ENCODE measurements around the gene UPK3A.
"Not testable (repeated sequence)": the region's sequence is repeated elsewhere in the genome, so short reads cannot be mapped to it uniquely, and the experiment has no call there.

Gene UPK3A

DNA sequence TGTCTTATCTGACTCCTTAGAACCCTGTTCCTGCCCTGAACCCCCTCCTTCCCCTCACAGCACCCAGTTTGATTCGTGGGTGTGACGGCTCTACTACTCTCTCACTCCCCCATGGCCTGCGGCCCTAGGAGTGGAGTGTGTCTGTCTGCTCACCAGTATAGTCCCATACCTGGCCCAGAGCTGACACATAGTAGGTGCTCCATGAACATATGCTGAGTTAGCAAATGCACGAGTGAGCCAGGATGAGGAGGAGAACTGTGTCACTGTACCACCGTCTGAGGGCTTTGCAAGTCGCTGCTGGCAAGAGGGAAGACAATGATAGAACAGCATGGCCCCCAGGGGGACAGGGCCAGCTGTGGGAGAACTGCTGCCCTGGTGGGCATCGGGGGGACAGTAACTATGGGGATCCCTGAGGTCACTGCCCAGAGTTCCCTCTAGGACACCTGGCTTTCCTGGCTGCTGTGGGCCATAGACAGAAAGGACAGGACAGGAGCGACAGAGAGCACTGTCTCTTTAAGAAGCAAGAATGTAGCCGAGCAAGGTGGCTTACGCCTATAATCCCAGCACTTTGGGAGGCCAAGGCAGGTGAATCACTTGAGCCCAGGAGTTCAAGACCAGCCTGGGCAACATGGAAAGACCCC, 24.9 kb upstream of the UPK3A start:
- DNase-seq = no peak

DNA sequence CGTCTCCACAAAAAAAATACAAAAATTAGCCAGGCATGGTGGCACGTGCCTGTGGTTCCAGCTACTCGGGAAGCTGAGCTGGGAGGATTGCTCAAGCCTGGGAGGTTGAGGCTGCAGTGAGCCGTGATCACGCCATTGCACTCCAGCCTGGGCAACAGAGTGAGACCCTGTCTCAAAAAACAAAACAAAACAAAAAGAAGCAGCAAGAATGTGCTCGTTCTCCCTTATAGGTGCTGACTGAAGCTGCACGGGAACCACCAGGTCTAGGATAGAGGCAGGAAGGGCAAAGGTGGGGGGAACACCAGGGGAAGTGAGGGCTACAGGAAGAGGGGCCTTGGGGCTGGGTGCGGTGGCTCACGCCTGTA, 24.4 kb upstream of the UPK3A start:
- DNase-seq = not testable (repeated sequence)

DNA sequence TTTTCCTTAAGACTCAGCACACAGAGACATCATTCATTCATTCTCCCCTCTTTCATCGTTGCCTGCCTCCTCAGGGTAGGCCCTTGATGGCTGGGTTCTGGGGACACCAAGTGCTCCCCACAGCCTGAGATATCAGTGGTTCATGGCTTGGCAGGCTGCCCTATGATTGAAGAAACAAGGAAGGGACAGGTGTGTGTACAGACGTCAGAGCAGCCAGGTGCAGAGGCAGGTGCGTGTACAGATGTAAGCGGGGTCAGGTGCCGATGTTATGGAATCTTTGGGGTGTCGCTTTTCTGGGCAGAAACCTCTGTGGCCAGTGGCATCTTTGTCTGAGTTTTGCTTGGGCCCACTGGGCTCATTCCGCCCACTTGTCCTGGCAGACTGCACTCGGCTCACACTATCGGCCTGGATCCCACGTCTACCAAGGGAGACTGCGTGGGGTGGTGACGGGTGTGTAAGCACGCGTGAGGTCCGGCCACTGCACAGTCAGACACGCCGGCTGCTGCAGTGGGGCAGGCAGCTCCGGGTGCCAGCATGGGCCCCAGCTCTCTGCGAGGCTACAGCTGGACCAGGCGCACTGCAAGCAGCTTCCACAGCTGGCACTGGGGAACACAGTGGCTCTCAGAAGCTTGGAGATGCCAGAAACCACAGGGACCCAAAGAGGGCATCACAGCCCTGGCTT, 23.2 kb upstream of the UPK3A start:
- DNase-seq = no peak

DNA sequence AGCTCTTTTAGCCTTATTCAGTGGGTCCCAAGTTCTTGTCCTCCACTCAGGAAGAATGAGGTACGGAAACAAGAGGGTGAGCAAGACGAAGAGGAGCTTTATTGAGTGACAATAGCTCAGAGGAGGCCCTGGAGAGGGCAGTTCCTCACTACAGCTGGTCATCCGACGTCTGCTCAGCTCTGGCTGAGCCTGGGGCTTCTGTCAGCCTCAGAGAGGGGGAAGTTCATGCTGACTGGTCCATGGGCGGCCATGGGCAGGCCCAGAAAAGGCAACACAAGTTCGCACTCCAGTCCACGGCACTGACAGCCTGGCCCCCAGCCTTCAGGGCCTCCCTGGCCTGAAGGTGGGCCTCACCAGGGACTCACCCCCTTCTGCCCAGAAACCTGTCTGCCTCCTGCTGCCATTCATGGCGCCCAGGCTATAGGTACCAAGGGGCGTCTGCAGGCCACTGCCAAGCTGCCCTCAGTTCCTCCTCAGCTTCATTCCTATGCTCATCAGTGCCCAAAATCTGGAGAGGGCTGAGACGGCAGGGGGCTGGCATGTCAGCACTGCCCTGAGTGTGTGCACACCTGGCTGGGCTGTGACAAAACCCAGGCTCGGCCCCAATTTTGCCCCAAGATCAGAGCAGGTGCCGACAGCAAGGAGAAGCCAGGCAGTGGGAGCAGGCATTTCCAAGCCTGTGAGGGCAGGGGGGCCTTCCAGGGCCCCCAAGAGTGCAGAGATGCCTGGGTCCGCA, 22.4 kb upstream of the UPK3A start:
- DNase-seq = no peak

DNA sequence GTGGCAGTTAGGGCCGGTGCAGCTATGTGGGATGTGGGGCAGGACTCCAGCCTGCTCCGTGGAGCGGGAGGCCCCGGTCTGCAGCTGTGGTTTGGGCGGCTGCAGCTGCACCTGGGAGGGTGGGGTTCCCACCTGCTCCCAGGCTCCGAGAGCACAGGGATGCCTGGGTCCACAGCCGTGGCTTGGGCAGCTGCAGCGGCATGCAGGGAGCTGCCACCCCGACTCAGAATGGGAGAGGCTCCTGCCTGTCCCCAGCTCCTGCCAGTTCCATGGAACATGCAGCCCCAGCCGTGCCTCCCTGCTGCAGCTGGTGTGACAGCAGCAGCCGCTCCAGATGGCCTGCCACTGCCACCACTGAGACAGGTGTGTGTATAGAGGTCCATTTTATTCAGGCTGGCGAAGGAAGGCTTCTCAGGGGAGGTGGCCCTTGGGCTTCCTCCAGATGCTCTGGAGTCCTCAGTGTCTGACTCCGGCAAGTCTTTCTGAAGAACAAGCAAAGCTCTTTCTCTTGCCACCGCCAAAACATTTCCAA, 21.8 kb upstream of the UPK3A start:
- DNase-seq = no peak

DNA sequence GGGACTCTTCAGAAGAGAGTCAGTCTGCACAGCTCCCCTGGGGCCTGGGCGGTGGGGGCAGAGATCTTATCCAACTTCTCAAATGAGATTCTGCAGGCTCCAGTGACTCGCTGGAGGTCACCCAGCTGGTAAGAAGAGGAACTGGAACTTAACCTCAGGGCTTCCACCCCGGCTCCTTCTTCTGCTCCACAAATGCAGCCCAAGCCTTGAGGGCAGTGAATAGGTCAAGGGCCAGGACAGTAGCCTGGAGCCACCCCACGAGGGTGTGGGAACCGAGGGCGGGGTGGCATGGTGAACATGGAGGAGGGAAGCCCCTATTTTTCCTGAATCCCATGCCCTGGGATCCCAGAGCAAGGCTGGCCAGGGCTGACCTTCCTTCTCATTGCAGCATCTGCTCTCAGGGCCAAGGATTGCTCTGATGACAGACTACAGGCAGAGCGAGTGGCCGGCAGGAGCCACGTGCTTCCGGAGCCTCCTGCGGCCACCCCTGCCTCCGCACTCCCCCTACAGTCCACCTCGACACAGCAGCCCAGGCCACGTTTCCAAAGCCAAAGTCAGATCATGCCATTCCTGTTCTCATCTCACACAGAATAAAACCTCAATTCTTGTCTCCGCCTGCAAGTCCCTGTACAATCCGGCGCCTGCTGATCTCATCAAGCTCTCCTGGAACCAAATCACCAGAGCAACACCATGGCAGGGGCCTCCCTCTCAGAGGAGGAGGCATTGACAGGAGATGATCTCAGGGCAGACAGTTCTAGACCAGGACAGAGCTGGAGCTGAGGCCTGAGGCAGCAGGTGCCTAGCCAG, 21.1 kb upstream of the UPK3A start:
- no peak for DNase-seq

DNA sequence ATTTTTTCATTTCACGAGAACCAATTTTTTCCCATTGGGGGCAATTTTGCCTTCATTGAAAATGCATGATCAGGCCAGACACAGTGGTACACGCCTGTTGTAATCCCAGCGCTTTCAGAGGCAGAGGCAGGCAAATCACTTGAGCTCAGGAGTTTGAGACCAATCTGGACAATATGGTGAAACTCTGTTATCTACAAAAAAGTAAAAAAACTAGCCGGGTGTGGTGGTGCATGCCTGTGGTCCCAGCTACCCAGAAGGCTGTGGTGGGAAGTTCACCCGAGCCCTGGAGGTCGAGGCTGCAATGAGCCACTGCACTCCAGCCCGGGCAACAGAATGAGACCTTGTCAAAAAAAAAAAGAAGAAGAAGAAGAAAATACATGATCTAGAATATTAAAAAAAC, 19.2 kb upstream of the UPK3A start:
- DNase-seq = no peak

DNA sequence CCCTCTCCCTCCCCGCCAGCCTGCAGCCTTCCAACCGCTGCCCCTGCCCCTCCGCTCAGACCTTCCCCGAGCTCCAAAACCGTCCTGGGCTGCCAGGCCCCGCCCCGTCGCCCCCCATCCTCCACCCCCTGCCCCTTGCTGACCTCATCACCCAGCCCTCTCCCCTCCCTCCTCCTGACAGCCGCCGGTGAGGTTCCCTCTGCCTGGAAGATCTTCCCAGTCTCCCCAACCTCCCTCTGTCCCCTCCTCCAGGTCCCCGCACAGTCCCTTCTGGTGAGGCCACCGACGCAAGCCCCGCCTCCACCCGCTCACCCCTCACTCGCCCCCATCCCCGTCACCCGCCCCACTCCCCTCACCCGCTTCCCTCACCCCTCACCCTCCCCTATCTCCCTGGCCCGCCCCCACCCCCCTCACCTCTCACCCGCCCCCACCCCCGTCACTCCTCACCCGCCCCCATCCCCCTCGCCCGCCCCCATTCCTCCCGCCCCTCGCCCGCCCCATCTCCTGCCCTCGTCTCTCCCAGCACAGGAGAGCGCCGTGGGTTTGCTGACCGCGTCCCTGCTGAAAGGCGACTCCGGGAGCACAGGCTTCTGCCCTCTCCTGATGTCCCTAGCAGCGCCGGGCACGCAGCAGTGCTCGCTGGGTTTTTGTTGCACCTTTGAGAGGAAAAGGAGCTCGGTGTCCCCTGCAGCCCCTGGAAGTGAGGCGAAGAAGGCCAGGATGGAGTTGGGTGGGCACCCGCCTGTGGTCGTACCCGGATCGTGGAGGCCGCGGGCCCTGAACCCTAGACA, 16.4 kb upstream of the UPK3A start:
- peak in 1 of 2 experiments; percentile 28 for DNase-seq

DNA sequence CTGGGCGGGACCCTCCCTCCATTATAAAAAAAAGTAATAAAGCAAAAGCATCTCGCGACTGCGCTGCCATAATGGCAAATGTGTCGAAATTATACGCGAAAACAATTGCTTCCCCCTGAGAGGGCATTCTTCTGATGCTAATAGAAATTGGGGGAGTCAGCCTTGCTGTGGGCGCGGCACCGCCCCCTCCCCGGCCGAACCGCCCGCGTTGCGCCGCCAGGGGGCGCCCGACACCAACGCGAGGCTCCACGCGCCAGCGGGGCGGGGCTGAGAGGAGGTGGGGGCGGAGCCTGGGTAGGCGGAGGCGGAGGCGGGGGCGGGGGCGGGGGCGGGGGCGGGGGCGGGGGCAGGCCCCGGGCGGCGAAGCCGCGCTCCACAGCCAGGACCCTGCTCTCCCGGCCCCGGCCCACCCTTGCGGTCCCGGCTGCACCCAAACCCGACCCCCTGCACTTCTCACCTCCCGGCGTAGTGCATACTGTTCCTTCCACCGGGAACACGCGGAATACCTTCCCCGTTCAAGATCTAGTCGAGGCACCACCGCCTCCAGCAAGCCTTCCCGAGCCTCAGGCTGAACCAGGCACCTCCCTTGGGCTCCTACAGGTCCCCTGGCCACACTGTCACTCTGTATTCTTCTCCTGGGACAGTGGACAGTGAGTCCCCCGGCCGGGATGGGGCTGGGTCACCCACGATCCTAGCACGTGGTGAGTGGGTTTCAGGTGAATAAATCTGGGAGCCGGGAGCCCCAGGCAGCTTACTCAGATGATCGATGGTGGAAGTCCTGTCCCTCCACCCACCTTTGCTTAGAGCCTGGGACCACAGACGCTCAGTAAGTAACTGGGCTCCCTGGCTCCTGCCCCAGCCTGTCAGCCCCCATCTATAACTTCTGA, 15.5 kb upstream of the UPK3A start:
- peak; percentile 86 to 87 for DNase-seq

DNA sequence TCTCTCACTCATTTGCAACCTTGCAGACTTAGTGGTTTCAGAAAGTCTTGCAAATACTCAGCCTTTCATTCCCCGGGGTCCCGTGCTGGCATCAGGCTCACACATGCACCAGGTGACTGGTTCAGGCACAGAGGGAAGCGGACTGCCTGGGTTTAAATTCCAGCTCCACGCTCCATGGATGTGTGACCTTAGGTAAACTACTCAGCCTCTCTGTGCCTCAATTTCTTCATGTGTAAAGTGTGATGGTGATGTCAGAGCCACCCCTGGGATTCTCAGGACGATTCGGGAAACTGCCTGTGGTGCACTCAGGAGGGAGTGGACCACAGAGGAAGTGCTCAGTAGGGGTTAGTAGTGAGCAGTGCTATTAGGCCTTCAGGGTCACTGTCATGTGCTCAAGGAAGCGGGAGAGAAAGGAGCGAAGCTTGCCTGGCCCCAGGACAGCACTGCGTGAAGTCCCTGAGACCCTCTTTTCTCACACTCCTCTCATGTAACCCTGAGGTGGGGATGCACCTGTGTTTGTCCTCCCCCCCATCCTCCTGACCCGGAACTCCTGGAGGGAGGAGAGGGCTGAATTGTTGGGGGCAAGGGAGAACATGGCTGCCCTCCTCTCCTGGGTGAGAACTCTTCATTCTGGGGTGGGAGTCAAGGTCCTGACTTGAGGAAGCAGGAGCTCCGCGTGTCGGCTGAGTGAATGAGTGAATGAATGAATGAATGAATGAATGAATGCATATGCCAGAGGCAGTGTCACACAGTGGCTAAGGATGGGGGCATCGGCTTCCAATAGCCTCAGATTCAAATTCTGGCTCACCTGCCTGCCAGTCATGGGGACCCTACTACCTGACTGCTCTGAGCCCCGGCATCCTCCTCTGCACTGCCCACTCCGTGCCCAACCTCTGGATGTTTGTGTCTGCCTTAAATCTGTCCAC, 14.4 kb upstream of the UPK3A start:
- no peak for DNase-seq

DNA sequence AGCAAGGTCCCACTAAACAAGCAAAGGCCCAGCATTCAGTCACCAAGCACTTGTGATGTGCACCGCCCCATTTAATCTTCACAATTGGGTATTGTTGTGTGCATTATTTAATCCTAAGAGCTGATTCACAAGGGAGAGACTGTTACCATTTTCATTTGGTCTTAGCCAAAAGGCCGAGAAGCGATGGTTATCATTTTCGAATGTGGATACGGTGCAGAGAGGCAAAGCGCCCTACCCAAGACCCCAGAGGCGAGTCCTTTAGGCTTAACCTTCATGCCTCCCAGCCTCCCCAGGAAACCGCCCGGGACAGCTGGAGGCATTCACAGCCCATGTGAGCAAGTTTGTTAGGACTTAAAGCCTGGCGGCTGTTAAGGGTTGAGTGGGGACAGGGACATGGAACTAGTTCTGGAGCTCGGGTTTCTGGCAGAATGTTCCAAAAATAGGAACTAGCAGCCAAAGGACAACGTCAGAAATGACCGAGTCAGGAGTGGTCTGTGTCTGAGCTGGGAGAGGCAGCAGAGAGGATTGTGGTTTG, 13.0 kb upstream of the UPK3A start:
- no peak for DNase-seq

DNA sequence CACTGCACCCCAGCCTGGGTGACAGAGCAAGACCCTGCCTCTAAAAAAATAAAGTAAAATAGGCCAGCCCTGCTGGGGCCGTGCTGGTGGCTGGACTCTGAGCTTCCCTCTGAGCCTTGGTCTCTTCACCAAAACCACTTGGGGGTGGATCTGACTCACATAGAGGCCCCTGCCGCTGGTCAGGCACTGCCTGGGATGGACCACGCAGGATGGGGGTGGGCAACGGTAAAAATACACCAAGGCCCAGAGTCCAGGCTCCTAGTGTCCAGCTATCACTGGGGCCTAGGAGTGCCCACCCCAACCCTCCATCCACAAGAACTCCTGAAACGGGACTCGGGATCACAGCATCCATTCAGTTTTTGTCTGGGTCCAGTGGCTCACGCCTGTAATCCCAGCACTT, 12.3 kb upstream of the UPK3A start:
- no peak for DNase-seq

DNA sequence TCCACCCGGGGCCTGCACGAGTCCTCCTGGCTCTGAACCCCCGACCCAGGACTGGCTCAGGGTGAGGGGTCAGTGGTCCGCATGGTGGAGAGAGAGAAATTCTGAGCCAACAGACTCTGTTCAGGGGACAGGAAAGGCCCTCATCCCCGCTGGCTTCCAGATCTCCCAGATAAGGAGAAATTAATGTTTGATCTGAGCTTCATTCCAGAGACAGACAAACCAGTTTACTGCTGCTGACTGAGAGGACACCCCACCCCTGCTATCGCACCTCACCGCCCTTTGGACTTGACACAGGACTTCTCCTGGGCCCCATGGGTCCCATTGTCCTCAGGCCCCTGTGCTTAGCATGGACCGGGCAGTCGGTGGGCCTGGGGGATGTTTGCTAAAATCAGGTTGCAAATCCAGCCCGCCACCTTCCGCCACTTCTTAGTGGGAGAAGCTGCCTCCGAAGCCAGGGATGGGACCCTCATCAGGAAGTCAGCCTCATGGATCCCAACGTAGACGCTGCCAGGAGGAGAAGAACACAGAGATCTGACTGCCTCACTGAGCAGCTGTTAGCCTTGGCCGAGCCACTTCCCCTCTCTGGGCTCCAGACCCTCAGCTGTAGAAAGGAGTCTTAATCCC, 11.2 kb upstream of the UPK3A start:
- DNase-seq = no peak

DNA sequence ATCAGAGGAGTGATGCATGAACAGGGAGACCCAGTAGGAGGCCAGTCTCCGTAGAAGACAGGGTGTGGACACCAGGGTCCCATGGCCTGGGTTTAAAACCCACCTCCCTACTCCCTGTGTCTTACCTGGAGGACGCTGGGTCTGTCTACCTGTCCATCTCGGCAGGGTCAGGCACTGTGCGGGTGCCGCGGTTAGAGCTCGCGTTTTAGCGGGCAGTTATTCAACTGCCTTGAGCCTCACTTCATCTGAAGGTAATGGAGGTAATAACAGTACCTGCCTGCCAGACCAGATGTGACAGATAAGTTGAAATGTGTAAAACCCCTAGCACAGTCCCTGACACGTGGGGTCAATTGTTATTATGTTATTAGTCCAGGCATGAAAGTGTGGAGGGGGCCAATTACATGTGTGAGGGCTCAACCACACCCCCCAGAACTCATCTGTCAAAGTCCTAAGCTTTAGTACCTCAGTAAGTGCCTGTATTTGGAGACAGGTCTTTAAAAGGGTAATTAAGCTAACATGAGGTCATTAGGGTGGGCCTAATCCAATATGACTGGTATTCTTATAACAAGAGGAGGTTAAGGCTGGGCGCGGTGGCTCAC, 8.1 kb upstream of the UPK3A start:
- DNase-seq = no peak

DNA sequence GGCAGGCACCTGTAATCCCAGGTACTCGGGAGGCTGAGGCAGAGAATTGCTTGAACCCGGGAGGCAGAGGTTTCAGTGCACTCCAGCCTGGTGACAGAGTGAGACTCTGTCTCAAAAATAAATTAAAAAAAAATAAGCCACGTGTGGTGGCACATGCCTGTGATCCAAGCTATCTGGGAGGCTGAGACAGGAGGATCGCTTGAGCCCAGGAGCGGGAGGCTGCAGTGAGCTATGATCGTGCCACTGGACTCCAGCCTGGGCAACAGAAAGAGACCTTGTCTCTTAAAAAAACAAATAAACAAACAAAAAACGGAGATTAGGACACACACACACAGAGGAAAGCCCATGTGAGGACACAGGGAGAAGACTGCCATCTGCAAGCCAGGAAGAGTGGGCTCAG, 7.0 kb upstream of the UPK3A start:
- not testable (repeated sequence) for DNase-seq

DNA sequence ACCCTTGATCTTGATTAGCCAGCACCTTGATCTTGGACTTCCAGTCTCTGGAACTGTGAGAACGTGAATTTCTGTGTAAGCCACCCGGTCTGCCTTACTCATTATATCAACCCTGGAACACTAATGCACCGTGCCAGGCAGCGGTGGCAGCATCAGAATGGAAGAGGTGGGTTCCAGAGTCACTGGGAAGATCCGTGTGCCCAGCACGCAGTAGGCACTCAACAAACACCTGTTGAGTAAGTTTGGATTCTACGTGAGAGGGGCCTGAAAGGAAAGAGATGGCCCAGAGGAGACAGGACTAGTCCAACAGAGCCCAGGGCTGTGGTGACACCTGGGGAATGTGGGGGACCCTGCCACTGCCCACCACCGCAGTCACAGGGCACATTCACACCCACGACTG, 6.6 kb upstream of the UPK3A start:
- DNase-seq = no peak

DNA sequence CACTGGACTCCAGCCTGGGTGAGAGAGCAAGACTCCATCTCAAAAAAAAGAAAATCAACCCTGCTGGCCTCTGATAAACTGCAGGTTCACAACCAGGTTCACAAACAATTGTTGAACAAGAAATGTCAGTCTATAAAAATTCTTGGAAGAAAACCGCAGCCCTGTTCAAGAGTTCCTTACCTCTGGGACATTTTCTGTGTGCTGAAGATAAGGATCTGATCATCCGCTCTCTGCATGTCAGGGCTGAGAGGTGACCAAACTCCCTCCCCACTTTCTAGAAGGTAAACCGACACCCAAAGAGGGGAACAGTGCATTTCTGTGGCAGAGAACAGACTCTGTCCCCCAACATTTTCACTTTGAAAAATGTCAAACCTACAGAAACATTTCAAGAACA, 4.2 kb upstream of the UPK3A start:
- DNase-seq = no peak

DNA sequence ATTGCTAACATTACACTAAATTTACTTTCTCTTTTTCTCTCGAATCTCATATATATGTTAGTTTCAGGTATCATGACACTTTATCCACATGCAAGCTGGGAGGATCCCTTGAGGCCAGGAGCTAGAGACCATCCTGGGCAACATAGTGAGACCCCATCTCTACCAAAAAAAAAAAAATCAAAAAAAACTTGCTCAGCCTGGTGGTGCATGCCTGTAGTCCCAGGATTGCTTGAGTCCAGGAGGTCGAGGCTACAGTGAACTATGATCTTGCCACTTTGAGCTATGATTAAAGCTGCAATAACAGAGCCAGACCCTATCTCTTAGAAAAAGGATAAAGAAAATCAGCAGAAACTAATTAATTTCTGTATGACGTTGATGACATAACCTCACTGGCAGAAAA, 3.7 kb upstream of the UPK3A start:
- DNase-seq = no peak
